ENCODE results near the gene L3MBTL4.

DNA sequence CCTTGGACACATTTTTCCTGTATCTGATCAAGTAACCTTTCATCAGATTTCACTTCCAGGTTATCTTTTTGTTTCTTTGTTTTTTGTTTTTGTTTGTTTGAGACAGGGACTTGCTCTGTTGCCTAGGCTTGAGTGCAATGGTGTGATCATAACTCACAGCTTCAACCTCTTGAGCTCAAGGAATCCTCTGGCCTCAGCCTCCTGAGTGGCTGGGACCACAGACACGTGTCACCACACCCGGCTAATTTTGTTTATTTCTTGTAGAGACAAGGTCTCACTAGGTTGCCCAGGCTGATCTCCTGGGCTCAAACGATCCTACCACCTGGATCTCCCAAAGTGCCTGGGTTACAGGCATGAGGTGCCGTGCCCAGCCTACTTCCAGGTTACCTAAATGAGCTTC is 124.9 kb downstream of the L3MBTL4 start:
- TF ChIP-seq TAF1 (IDR thresholded peaks at IDR 0.05; ENCODE audit: low read depth) (no peak), NFIC (IDR thresholded peaks at IDR 0.05) (no peak), CEBPB (IDR thresholded peaks at IDR 0.05) (no peak), TCF12 (IDR thresholded peaks at IDR 0.05; ENCODE audit: low read depth) (no peak), RAD21 (IDR thresholded peaks at IDR 0.05; ENCODE audit: low read depth) (no peak), YY1 (IDR thresholded peaks at IDR 0.05; ENCODE audit: low read depth) (no peak), EP300 (IDR thresholded peaks at IDR 0.05; ENCODE audit: borderline replicate concordance) (no peak), EGR1 (IDR thresholded peaks at IDR 0.05) (no peak), TEAD4 (IDR thresholded peaks at IDR 0.05) (no peak), MAX (IDR thresholded peaks at IDR 0.05) (no peak), ZBTB7A (IDR thresholded peaks at IDR 0.05; ENCODE audit: low read depth) (no peak), USF1 (IDR thresholded peaks at IDR 0.05) (no peak), CREB1 (IDR thresholded peaks at IDR 0.05; ENCODE audit: low read depth) (no peak)
- TF ChIP-seq, protein P1, sequence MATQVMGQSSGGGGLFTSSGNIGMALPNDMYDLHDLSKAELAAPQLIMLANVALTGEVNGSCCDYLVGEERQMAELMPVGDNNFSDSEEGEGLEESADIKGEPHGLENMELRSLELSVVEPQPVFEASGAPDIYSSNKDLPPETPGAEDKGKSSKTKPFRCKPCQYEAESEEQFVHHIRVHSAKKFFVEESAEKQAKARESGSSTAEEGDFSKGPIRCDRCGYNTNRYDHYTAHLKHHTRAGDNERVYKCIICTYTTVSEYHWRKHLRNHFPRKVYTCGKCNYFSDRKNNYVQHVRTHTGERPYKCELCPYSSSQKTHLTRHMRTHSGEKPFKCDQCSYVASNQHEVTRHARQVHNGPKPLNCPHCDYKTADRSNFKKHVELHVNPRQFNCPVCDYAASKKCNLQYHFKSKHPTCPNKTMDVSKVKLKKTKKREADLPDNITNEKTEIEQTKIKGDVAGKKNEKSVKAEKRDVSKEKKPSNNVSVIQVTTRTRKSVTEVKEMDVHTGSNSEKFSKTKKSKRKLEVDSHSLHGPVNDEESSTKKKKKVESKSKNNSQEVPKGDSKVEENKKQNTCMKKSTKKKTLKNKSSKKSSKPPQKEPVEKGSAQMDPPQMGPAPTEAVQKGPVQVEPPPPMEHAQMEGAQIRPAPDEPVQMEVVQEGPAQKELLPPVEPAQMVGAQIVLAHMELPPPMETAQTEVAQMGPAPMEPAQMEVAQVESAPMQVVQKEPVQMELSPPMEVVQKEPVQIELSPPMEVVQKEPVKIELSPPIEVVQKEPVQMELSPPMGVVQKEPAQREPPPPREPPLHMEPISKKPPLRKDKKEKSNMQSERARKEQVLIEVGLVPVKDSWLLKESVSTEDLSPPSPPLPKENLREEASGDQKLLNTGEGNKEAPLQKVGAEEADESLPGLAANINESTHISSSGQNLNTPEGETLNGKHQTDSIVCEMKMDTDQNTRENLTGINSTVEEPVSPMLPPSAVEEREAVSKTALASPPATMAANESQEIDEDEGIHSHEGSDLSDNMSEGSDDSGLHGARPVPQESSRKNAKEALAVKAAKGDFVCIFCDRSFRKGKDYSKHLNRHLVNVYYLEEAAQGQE (IDR thresholded peaks at IDR 0.05; ENCODE audit: low read depth) = no peak
